HepG2 (cell line): Measurements from ENCODE around the gene JAK1. TPM values are rescaled to one million over a fixed set of nuclear protein-coding genes. Genes with fewer than 3 reads are reported as not detected.

ENCODE experiments used
- ATAC-seq: fragments of 200-7000 bp; cut with Tn5 transposase; 3 replicates; pipeline ENCODE4 v1.9.1; 2020; ENCODE audit warnings: mild to moderate bottlenecking, moderate library complexity
- BruUV-seq: library from RNA; stranded (reverse); fragments of 400-500 nt; replicated peaks from 2 replicates; lab custom pipeline; 2021; lab: Mats Ljungman, UMichigan
- CTCF ChIA-PET: fragments of 300-600 bp; formaldehyde crosslinking; extraction: SDS; loops from one replicate; lab custom pipeline; 2021; ENCODE audit warnings: low total read pairs, inconsistent platforms, low intra/inter-chr PET ratio; lab: Yijun Ruan, JAX
- POLR2A ChIA-PET: fragments of 350-600 bp; sonication (Branson Sonifier 250); formaldehyde crosslinking; loops from one replicate; lab custom pipeline; 2020; ENCODE audit warnings: antibody characterized with exemption, inconsistent platforms; lab: Yijun Ruan, JAX
- DNase-seq: peaks from one replicate; pipeline ENCODE4 v3.0.0-alpha.2; 2015; ENCODE audit warnings: low spot score
- FAIRE-seq: peaks from 3 replicates; lab custom pipeline; 2011; peaks lifted over from hg19 to GRCh38; lab: Jason Lieb, UNC
- H2AFZ ChIP-seq: one replicate; pipeline ENCODE4 v1.6.1; 2011; ENCODE audit warnings: low read length, inconsistent platforms
- H3K27ac ChIP-seq: fragments of 300-600 bp; 3 replicates; pipeline ENCODE4 v1.8.0; 2011; ENCODE audit warnings: mixed run types, mild to moderate bottlenecking, mixed read lengths, low read length, inconsistent platforms; ENCODE audit not compliant: insufficient read depth; ENCODE audit errors: extremely low read length
- H3K27me3 ChIP-seq, 2 experiments: fragments of 200-600 bp in 1 of 2; 2 replicates in 1 of 2; 3 replicates in 1 of 2; pipeline versions ENCODE4 v1.6.0 to v1.8.0; 2011; ENCODE audit warnings: low read length in 2 of 2, mild to moderate bottlenecking in 2 of 2, moderate library complexity in 2 of 2, inconsistent platforms in 1 of 2; ENCODE audit not compliant: insufficient read depth in 2 of 2, control insufficient read depth in 1 of 2
- H3K36me3 ChIP-seq, 2 experiments: fragments of 200-600 bp in 1 of 2; replicated peaks in 1 of 2; 2 replicates in 1 of 2; 3 replicates in 1 of 2; pipeline versions ENCODE4 v1.5.1 to v1.8.0; 2011; ENCODE audit warnings: low read length in 2 of 2, inconsistent platforms in 1 of 2; ENCODE audit not compliant: insufficient read depth in 2 of 2, control insufficient read depth in 1 of 2
- H3K4me1 ChIP-seq: 2 replicates; pipeline ENCODE4 v1.5.1; 2012; ENCODE audit warnings: low read length, inconsistent platforms; ENCODE audit not compliant: insufficient read depth
- H3K4me2 ChIP-seq: 2 replicates; pipeline ENCODE4 v1.6.0; 2011; ENCODE audit warnings: low read depth, low read length, inconsistent platforms
- H3K4me3 ChIP-seq, 3 experiments: fragments of 200-600 bp in 1 of 3; sonication (generic), shearing (Covaris generic) in 1 of 3; replicated peaks in 1 of 3; 2 replicates each; pipeline ENCODE4 v1.5.1; 2011 to 2016; ENCODE audit warnings: low read length in 3 of 3, inconsistent platforms in 2 of 3, low read depth in 2 of 3, mild to moderate bottlenecking in 2 of 3, control low read depth in 1 of 3, mixed read lengths in 1 of 3; ENCODE audit not compliant: insufficient read depth in 1 of 3
- H3K79me2 ChIP-seq: one replicate; pipeline ENCODE4 v1.6.1; 2011; ENCODE audit warnings: low read length, inconsistent platforms; ENCODE audit not compliant: insufficient read depth
- H3K9ac ChIP-seq: 2 replicates; pipeline ENCODE4 v1.6.0; 2011; ENCODE audit warnings: mild to moderate bottlenecking, low read depth, low read length, inconsistent platforms; ENCODE audit not compliant: insufficient read depth
- H3K9me3 ChIP-seq: 2 replicates; pipeline ENCODE4 v1.5.1; 2012; ENCODE audit warnings: mild to moderate bottlenecking, low read length
- H4K20me1 ChIP-seq: 2 replicates; pipeline ENCODE4 v1.6.0; 2011; ENCODE audit warnings: inconsistent platforms, mild to moderate bottlenecking, low read length, moderate library complexity; ENCODE audit not compliant: insufficient read depth
- ATM ChIP-seq: fragments of 450-650 bp; IDR thresholded peaks from 2 replicates; pipeline ENCODE4 v1.7.1; 2017; ENCODE audit warnings: mild to moderate bottlenecking, borderline replicate concordance
- BATF2 ChIP-seq: sonication (generic); formaldehyde crosslinking; IDR thresholded peaks from 2 replicates; pipeline ENCODE4 v1.8.0; 2022; ENCODE audit warnings: mild to moderate bottlenecking, missing genetic modification reagents, moderate library complexity
- CCAR2 ChIP-seq: fragments of 200-400 bp; formaldehyde crosslinking; optimal IDR thresholded peaks from 2 replicates; pipeline ENCODE3; 2018; ENCODE audit warnings: low read depth, mild to moderate bottlenecking, low read length, moderate library complexity
- FOXO1 ChIP-seq: sonication (generic); formaldehyde crosslinking; IDR thresholded peaks from 2 replicates; pipeline ENCODE4 v1.4.0; 2020; ENCODE audit warnings: missing genetic modification reagents
- HOXA5 ChIP-seq: sonication (generic); formaldehyde crosslinking; IDR thresholded peaks from 2 replicates; pipeline ENCODE4 v1.4.0; 2020; ENCODE audit warnings: missing genetic modification reagents
- MAFK ChIP-seq, 2 experiments: IDR thresholded peaks in 1 of 2; conservative IDR thresholded peaks in 1 of 2; 2 replicates each; pipeline ENCODE4 v1.6.1; 2011; ENCODE audit warnings: improper control_type of control experiment in 2 of 2, low read length in 2 of 2
- MYNN ChIP-seq: sonication (generic); formaldehyde crosslinking; IDR thresholded peaks from 2 replicates; pipeline ENCODE4 v1.4.0; 2020; ENCODE audit warnings: mild to moderate bottlenecking, low read depth, missing genetic modification reagents
- NFRKB ChIP-seq: fragments of 450-650 bp; IDR thresholded peaks from 2 replicates; pipeline ENCODE4 v1.6.1; 2017
- NKX3-1 ChIP-seq: sonication (generic); formaldehyde crosslinking; IDR thresholded peaks from 2 replicates; pipeline ENCODE4 v1.5.0; 2020; ENCODE audit warnings: missing genetic modification reagents
- PAWR ChIP-seq: sonication (generic); formaldehyde crosslinking; IDR thresholded peaks from 2 replicates; pipeline ENCODE4 v1.4.0; 2020; ENCODE audit warnings: missing genetic modification reagents, mild to moderate bottlenecking, borderline replicate concordance
- PRMT3 ChIP-seq: sonication (generic); formaldehyde crosslinking; IDR thresholded peaks from 2 replicates; pipeline ENCODE4 v1.8.1; 2022; ENCODE audit warnings: low read depth, mild to moderate bottlenecking, moderate library complexity, missing genetic modification reagents, borderline replicate concordance
- ZBTB42 ChIP-seq: sonication (generic); formaldehyde crosslinking; IDR thresholded peaks from 2 replicates; pipeline ENCODE4 v1.5.0; 2020; ENCODE audit warnings: mild to moderate bottlenecking, missing genetic modification reagents
- ZFP1 ChIP-seq: IDR thresholded peaks from 2 replicates; pipeline ENCODE4 v1.6.1; 2016
- ZIK1 ChIP-seq: sonication (generic); formaldehyde crosslinking; IDR thresholded peaks from 2 replicates; pipeline ENCODE4 v1.5.0; 2020; ENCODE audit warnings: mild to moderate bottlenecking, low read depth, missing genetic modification reagents, borderline replicate concordance
- ZMYM2 ChIP-seq: sonication (generic); formaldehyde crosslinking; IDR thresholded peaks from 2 replicates; pipeline ENCODE4 v1.8.0; 2022; ENCODE audit warnings: mild to moderate bottlenecking, missing genetic modification reagents
- ZNF549 ChIP-seq: sonication (generic); formaldehyde crosslinking; IDR thresholded peaks from 2 replicates; pipeline ENCODE4 v1.5.0; 2020; ENCODE audit warnings: missing genetic modification reagents
- ZNF674 ChIP-seq: sonication (generic); formaldehyde crosslinking; IDR thresholded peaks from 2 replicates; pipeline ENCODE4 v1.5.0; 2020; ENCODE audit warnings: low read depth, mild to moderate bottlenecking, missing genetic modification reagents
- ZNF740 ChIP-seq: sonication (generic); formaldehyde crosslinking; IDR thresholded peaks from 2 replicates; pipeline ENCODE4 v1.4.0; 2020; ENCODE audit warnings: missing genetic modification reagents
- in situ Hi-C: cut with HindIII; loops from 2 replicates; pipeline ENCODE4 v1.10.0; 2017; ENCODE audit warnings: low pct_unique_long_range_greater_than_20kb; ENCODE audit not compliant: extremely low pct_ligation_motif_present
- intact Hi-C: fragments of 100-400 bp; cut with micrococcal nuclease; formaldehyde crosslinking; loops from one replicate; pipeline ENCODE4 v1.10.0; 2022; ENCODE audit not compliant: unreplicated experiment
- polyA plus RNA-seq, 8 experiments: library from polyadenylated mRNA; depleted of rRNA in 3 of 8; stranded (reverse) in 7 of 8; unstranded in 1 of 8; fragments of >200 nt; fragmentation: Illumina TruSeq in 4 of 8; extraction: Trizol in 4 of 8; gene quantifications; 2 replicates each; pipeline versions ENCODE4 v1.2.1 to v1.2.3, GENCODE V29; 2011 to 2016; ENCODE audit warnings: low read depth in 4 of 8, missing spikeins in 1 of 8, mixed read lengths in 1 of 8; ENCODE audit not compliant: insufficient read depth in 1 of 8
- total RNA-seq, 5 experiments: library from RNA; depleted of rRNA; stranded (reverse); fragments of >200 nt; fragmentation: Illumina TruSeq; extraction: Trizol; gene quantifications; 2 replicates each; pipeline ENCODE4 v1.2.3, GENCODE V29; 2016; ENCODE audit warnings: low read depth in 1 of 5
- TF ChIP-seq, protein P1 (sequence below): sonication (generic); formaldehyde crosslinking; conservative IDR thresholded peaks from 2 replicates; pipeline ENCODE4 v1.4.0; 2020; ENCODE audit warnings: missing genetic modification reagents

JAK1 gene
- total and polyA plus RNA-seq, 2 of the 13 experiments (the other 11 are each of a cell fraction or from before 2014, with no cell fraction given): 23.9 to 42.4 TPM

- TF ChIP-seq, protein P1, sequence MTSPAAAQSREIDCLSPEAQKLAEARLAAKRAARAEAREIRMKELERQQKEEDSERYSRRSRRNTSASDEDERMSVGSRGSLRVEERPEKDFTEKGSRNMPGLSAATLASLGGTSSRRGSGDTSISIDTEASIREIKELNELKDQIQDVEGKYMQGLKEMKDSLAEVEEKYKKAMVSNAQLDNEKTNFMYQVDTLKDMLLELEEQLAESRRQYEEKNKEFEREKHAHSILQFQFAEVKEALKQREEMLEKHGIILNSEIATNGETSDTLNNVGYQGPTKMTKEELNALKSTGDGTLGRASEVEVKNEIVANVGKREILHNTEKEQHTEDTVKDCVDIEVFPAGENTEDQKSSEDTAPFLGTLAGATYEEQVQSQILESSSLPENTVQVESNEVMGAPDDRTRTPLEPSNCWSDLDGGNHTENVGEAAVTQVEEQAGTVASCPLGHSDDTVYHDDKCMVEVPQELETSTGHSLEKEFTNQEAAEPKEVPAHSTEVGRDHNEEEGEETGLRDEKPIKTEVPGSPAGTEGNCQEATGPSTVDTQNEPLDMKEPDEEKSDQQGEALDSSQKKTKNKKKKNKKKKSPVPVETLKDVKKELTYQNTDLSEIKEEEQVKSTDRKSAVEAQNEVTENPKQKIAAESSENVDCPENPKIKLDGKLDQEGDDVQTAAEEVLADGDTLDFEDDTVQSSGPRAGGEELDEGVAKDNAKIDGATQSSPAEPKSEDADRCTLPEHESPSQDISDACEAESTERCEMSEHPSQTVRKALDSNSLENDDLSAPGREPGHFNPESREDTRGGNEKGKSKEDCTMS (CRISPR knock-in tag): no peak
- TF ChIP-seq NKX3-1 (no peak), ATM (no peak), ZMYM2 (CRISPR knock-in tag) (no peak), ZNF740 (CRISPR knock-in tag) (no peak), PAWR (CRISPR knock-in tag) (no peak), MYNN (no peak)
- TF ChIP-seq, all 625 proteins: peak for 100
Observed at GRCh38 chr1:64966158-64966971, at the start of gene JAK1 (continued).

DNA sequence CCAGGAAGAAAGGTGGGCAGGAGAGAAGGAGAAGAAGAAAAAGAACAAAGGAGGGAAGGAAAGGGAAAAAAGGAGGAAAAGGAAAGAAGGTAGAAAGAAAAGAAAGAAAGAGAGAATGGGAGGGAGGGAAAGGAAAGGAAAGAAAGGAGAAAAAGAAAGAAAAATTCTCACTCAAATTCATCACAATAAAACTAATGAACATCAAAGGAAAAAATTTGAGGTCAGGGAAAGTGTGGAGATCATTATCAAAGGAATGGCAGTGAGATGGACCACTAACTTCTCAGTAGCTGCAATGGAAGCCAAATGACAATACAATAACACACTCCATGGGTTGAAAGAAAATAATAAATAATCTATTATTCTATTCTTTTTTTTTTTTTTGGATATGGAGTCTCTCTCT is 48.0 kb upstream of the JAK1 start:
- Histone ChIP-seq H3K4me3 (no peak overlapping the region), H3K27ac (no peak overlapping the region), H3K9ac (no peak overlapping the region), H3K4me1 (no peaks in the 10 kb centered on the region), H3K36me3 (no peaks in the 10 kb centered on the region), H3K27me3 (no peaks in the 10 kb centered on the region), H2AFZ (no peak overlapping the region), H3K79me2 (no peaks in the 10 kb centered on the region), H3K9me3 (no peaks in the 10 kb centered on the region), H4K20me1 (no peaks in the 10 kb centered on the region), H3K4me2 (no peak overlapping the region)
- FAIRE-seq: no peak
- ChIA-PET POLR2A (no interaction called here), CTCF (no interaction called here)
- no peak for DNase-seq
- no TSS peak for BruUV-seq
- no peak for TF ChIP-seq NFRKB
- TF ChIP-seq NKX3-1: no peak
- no peak for TF ChIP-seq ZFP1 (CRISPR knock-in tag)
- TF ChIP-seq HOXA5 (CRISPR knock-in tag): no peak
- TF ChIP-seq BATF2 (CRISPR knock-in tag): no peak
- no peak for TF ChIP-seq CCAR2
- TF ChIP-seq ZNF549 (CRISPR knock-in tag): no peak
- no peak for TF ChIP-seq PRMT3
- no peak for TF ChIP-seq ZIK1
- TF ChIP-seq MAFK (conservative IDR thresholded peaks at IDR 0.05 in 1 of 2, IDR thresholded peaks at IDR 0.05 in 1 of 2; ENCODE audit: low read length in 2 of 2): no peak
- no peak for TF ChIP-seq ZBTB42 (CRISPR knock-in tag)
- no peak for TF ChIP-seq FOXO1 (CRISPR knock-in tag)
- no peak for TF ChIP-seq ZNF674 (CRISPR knock-in tag)
- intact Hi-C loops (no loop called here), in situ Hi-C loops (no loop called here)
- ATAC-seq: no peak
